GM15510 (cell line): ENCODE results near the gene KMT2D.

ENCODE experiments used
- POLR2A ChIP-seq: IDR thresholded peaks from 3 replicates; pipeline ENCODE4 v1.6.1; 2011; ENCODE audit warnings: borderline replicate concordance; ENCODE audit not compliant: insufficient read length; ENCODE audit errors: extremely low read depth

The KMT2D gene

GRCh38 chr12:49066120-49066519 lies 5.5 kb upstream of the KMT2D start:
- TF ChIP-seq POLR2A = no peak

- TF ChIP-seq POLR2A = no peak
Measured at GRCh38 chr12:49064767-49065152, 4.2 kb upstream of the KMT2D start.

GRCh38 chr12:49061157-49061650 lies 610 bp upstream of the KMT2D start:
- TF ChIP-seq POLR2A = no peak

GRCh38 chr12:49059299-49060171 lies 1.1 kb downstream of the KMT2D start:
- TF ChIP-seq POLR2A = no peak

GRCh38 chr12:49059045-49059298 lies 1.6 kb downstream of the KMT2D start:
- no peak for TF ChIP-seq POLR2A

- TF ChIP-seq POLR2A = no peak
Measured at GRCh38 chr12:49058366-49059044, 2.1 kb downstream of the KMT2D start.

GRCh38 chr12:49057888-49058287 lies 2.7 kb downstream of the KMT2D start:
- no peak for TF ChIP-seq POLR2A

- no peak for TF ChIP-seq POLR2A
Measured at GRCh38 chr12:49055978-49056754, 4.4 kb downstream of the KMT2D start.

GRCh38 chr12:49055092-49055491 lies 5.5 kb downstream of the KMT2D start:
- TF ChIP-seq POLR2A = no peak

- no peak for TF ChIP-seq POLR2A
Measured at GRCh38 chr12:49054524-49054923, 6.1 kb downstream of the KMT2D start.

- no peak for TF ChIP-seq POLR2A
Measured at GRCh38 chr12:49054096-49054495, 6.5 kb downstream of the KMT2D start.

- no peak for TF ChIP-seq POLR2A
Measured at GRCh38 chr12:49052451-49053208, 8.0 kb downstream of the KMT2D start.

GRCh38 chr12:49051777-49052438 lies 8.7 kb downstream of the KMT2D start:
- TF ChIP-seq POLR2A = no peak

- TF ChIP-seq POLR2A = no peak
Measured at GRCh38 chr12:49051373-49051764, 9.2 kb downstream of the KMT2D start.
